Head of caudate nucleus (tissue), 42 donors: ENCODE results near the gene WASHC2A.
A peak's percentile ranks its signal among the peaks of the same experiment; 100 is the strongest.
"Not testable (repeated sequence)": the region's sequence is repeated elsewhere in the genome, so short reads cannot be mapped to it uniquely, and the experiment has no call there.

Source experiments
- DNase-seq, 42 donors: peaks; one replicate each; pipeline versions ENCODE4 v3.0.0 to v3.0.0-alpha.2; 2020 to 2021; ENCODE audit warnings: mixed read lengths in 7 of 42
- intact Hi-C: fragments of 100-400 bp; cut with DNase I; formaldehyde crosslinking; loops from one replicate; pipeline ENCODE4 v1.15.0; 2022

The WASHC2A gene

DNA sequence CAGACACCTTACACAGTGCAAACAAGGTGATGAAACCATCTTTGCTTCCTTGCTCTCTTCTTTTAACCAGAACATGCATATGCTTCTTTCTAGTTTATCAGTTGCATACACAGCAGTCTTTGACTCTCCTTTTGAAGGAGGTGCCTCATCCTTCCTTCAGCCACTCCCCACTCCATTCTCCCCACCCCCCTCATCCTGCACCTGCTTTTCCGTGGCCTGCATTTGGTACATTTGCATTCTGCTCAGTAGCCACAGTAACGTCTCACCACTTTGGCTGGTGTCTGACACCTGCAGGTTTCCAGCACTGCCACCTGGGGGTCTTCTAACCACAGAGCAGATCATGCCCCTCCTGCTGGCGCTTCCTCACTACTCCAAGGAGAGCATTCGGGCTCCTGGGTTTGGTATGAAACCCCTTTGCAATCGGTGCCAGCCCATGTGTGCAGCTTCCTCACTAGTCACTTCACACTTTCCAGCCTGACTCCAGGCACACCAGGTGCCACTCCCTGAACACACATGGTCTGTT lies 60.1 kb downstream of the WASHC2A start:
- DNase-seq, intact Hi-C loops: not testable (repeated sequence)

DNA sequence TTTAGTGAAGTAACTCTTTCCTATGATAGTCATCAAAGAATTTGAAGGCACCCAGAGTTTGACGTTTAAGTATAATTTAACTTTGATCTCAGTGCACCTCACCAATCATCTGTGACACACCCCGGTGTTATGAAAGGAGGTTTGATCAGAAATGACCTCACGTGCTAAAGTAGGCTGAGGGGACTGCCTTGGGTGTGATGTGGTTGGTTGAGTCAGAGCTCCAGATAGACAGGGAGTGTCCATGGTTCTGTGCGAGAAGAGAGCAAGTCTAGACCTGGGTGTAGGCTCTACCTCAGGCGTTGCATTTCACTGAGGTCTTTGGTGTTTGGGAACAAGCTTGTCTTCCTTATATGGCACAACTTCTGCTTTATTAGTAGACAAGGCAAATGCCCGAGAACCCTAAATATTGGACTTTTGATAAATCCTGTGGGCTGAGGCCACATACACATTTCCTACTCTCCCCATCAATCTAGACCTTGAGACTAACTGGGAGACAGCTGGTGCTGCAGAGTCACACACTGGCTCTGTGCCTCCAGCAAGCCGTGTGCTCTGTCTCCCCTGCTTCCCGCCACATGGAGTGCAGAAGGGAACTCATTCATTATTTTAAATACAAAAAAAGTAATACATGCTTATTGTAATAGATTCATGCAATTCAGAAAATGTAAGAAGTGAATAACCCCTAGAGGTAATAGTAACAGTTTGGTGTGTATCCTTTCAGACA lies 63.7 kb downstream of the WASHC2A start:
- DNase-seq, intact Hi-C loops: not testable (repeated sequence)

DNA sequence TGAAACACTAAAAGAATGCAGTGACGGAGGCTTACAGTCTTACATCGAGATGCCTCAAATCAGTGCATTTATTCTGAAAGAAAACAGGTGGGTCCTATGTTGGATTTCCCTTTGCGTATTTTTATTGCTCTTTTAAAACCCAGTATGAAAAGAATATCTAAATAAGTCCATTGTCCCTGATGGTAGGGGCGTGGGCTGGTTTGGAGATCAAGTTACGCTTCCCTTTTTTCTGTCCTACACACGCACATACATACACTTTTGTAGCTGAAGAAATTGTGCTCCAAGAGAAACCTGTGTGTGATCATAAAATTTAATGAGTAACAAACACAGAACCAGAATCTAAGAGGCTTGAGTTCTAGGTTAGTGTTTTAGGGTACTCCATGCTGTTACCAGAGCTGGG lies 64.6 kb downstream of the WASHC2A start:
- intact Hi-C loops, DNase-seq: not testable (repeated sequence)

DNA sequence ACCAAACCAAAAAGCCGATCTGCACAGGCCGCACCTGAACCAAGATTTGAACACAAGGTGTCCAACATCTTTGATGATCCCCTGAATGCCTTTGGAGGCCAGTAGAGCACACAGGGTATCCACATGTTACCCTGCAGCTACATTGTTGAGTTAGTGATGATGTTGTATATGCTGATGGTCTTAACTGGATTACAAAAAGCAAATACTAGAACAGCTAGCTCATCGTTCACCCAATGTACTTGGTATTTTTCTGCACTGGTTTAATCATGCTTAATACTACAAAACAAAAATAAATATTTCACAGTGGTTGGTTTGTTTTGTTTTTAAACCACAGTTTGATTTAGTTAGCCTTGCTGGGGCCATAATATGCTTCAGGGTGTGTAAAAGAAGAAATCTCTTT lies 65.1 kb downstream of the WASHC2A start:
- intact Hi-C loops, DNase-seq: not testable (repeated sequence)

DNA sequence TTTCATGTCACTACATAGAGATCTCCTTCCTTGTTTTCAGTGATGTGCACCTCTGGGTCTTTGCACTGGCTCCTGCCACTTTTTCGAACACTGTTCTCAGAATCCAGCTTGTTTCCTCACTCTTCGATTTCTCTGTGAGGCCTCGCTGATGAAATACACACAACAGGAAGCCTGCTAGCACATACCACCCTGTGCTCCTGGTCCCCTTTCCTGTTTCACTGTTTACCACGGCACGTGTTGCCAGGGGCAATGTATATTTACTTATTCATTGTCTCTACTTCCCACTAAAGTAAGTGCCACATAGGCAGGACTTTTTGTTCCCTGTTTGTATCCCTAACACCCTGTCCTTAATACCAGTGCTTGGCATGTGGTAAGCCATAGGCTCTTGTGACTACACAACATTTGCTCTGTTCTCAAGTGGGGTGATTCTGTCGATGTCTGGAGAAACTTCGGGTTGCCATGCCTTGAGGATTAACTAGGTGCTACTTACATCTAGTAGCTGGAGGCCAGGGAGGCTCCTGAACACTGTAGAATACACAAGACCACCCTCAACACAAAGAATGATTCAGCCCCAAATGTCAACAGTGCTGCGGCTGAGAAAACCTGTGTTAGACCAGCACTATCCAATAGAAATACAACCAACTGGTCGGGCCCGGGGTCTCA lies 75.9 kb downstream of the WASHC2A start:
- DNase-seq, intact Hi-C loops: not testable (repeated sequence)

DNA sequence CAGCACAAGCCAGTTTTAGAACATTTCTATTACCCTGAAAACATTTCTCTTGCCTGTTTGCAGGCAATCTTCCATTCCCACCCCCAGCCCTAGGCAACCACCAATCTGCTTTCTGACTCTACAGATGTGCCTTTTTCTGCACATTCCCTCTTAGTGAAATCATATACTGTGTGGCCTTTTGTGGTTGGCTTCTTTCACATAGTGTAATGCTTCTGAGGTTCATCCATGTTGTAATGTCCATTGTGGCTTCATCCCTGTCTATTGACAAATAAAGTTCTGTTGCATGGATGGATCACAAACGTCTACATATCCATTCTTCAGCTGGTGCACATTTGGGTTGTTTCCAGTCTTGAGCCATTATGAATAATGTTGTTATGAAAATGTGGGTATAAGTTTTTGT lies 77.8 kb downstream of the WASHC2A start:
- DNase-seq, intact Hi-C loops: not testable (repeated sequence)

DNA sequence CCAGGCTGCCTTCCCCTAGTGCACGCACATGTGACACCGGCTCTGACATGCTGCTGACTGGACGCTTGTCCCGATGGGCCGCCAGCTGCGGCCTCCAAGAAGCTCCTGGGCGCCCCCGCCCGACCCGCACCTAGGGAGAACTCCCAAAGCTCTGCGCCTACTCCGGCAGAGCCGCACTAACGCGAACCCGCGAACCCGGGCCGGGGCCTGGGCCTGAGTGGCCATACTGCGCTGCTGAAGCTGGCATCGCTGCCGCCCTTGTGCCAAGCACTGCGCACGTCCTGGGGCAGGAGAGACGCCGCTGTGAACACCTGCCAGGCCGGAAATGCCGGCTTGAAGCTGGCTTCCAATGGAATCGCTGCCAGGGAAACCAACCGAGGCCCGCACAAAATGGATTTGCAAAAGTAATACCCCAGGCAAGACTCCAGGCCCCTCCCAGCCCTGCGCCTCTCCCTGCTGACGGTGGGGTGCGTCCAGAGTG lies 85.1 kb downstream of the WASHC2A start:
- intact Hi-C loops: no loop called here
- peak in 14 of 42 donors; percentile 1 to 27 (median 9) for DNase-seq

DNA sequence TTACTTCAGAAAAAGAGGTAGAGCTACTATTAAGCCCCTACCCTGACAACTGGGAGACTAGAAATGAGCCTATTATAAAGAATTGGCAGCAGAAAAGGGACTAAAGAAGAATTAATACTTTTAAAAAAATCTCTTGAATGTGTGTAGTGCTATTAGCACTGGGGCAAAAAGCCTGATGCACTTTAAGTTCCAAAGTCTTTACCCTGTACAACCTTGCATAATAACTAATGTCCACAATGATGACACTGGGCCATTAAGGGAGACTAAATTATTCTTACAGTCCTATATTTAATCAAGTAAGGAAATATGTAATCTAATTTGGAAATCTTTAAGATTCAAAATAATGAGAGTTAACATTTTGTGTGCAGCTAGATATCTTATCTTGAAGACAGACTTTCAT lies 90.1 kb downstream of the WASHC2A start:
- intact Hi-C loops, DNase-seq: not testable (repeated sequence)

DNA sequence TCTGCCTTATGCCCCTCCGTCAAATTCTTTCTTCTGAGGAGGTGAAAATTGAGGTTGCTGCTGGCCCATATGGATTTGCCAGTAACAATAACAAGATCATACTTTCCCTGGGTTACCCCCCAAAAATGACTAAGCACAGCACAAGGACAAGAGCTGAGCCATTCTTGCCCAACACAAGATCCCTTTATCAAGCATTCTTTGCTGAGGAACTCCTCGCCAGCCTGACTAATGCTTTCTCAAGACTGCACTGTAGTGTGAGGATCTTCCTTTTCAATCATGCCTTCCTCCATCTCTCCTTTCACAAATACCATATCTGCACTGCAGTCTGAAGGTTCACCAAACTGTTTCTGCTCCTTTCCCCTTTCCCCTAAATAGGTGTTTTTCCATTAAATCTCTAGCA lies 92.1 kb downstream of the WASHC2A start:
- intact Hi-C loops: not testable (repeated sequence)

DNA sequence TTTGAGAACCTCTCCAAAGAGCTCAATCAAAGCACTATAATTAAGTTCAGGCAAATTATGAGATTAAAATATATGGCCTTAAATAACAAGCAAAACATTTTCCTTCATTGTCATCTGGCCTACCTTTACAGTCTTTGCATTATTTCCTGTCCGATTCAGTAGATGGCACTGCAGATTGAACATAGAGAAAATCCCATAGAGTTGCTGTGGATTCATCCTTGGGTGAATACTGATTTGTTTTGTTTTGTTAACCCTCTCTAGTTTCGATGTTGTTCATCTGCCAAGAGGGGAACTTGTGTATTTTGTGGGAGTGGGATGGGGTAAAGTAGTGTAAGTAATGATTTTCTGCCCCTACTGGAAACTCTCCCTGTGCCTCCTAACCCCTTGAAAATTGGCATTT lies 97.3 kb downstream of the WASHC2A start:
- DNase-seq, intact Hi-C loops: not testable (repeated sequence)

More for the DNA sequence above, 92.1 kb downstream of the WASHC2A start:
- not testable (repeated sequence) for DNase-seq

DNA sequence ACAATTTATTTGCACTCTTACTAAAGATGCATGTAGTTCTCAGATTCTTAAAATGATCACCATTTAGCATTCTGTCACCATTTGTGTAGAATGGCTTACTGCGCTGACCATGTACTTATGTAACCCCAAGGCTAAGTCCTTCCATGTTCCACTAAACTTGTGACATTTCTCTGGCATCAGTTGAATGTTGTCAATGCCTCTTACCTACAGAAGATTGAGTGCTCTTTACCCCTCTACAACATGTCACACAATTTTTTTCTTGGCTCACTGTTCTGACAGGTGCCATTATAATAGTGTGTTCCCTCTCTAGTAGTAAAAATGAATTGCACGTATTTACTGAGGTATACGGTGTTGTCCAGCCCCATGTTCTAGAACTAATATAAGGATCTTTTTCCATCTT lies 100.1 kb downstream of the WASHC2A start:
- intact Hi-C loops, DNase-seq: not testable (repeated sequence)

DNA sequence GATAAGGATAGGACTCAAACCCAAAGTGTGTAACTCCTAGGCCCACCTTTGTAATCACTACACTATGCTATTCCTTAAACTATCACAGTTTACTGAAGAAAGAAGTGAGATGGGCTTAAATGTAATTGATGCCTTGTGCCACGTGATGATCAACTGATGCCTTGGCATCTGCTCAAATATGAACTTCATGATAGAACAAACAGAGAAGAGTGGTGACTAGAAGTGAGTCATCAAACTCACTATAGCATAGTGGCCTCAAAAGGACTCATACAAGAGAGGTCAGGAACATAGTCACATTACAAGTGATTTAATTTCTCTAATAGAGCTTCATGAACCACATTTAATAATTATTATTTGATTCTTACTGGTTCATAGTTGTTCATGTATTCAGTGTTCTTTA lies 101.8 kb downstream of the WASHC2A start:
- DNase-seq, intact Hi-C loops: not testable (repeated sequence)

DNA sequence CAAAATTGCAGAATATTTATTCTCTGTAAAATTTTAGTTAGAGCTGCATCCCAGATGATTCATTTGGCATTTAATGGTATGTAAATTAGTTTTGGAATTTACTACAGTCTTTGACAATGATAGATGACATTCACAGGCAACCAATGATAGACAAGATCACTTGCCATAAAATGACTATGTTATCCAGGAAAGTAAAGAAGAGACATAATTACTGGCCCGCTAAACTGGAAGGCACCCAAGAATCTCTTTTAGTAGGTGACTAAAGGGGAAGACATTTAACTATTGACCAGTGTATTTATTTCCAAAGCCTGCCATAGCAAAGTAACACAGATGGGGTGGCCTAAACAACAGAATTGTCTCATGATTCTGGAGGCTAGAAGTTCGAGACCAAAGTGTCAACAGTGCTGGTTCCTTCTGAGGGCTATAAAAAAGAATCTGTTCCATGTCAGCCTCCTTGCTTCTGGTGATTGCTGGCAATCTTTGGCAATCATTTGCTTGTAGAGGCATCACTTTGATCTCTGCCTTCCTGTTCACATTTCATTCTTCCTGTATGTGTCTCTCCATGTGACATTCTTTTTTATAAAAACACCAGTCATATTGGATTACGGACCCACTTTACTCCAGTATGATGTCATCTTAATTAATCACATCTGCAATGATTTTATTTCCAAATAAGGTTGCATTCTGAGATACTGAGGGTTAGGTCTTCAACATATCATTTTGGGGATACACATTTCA lies 107.2 kb downstream of the WASHC2A start:
- intact Hi-C loops, DNase-seq: not testable (repeated sequence)
